RCC 7860 (cell line): ENCODE results near the gene PPP1R14C.
"Not testable (repeated sequence)": the region's sequence is repeated elsewhere in the genome, so short reads cannot be mapped to it uniquely, and the experiment has no call there.

Source experiments
- DNase-seq: peaks from one replicate; pipeline ENCODE4 v3.0.0-alpha.2; 2015; ENCODE audit warnings: low spot score
- FAIRE-seq: peaks from 2 replicates; lab custom pipeline; 2012; peaks lifted over from hg19 to GRCh38; lab: Jason Lieb, UNC

Gene PPP1R14C

GRCh38 chr6:150165020-150165702 lies 22.3 kb downstream of the PPP1R14C start:
- no peak for DNase-seq
- FAIRE-seq, result no peak

GRCh38 chr6:150167479-150167873 lies 24.6 kb downstream of the PPP1R14C start:
- FAIRE-seq (no peak), DNase-seq (no peak)

GRCh38 chr6:150169181-150169580 lies 26.3 kb downstream of the PPP1R14C start:
- DNase-seq (no peak), FAIRE-seq (no peak)

GRCh38 chr6:150169609-150170008 lies 26.8 kb downstream of the PPP1R14C start:
- DNase-seq, result no peak
- no peak for FAIRE-seq

GRCh38 chr6:150172929-150173328 lies 30.1 kb downstream of the PPP1R14C start:
- FAIRE-seq (no peak), DNase-seq (no peak)

- FAIRE-seq (no peak), DNase-seq (no peak)
Measured at GRCh38 chr6:150175586-150176151, 32.8 kb downstream of the PPP1R14C start.

GRCh38 chr6:150176152-150176551 lies 33.3 kb downstream of the PPP1R14C start:
- FAIRE-seq (no peak), DNase-seq (no peak)

GRCh38 chr6:150176659-150177058 lies 33.8 kb downstream of the PPP1R14C start:
- DNase-seq, result no peak
- no peak for FAIRE-seq

GRCh38 chr6:150177259-150177951 lies 34.6 kb downstream of the PPP1R14C start:
- FAIRE-seq, result no peak

GRCh38 chr6:150177952-150178520 lies 35.2 kb downstream of the PPP1R14C start:
- DNase-seq (peak; percentile 91), FAIRE-seq (peak; percentile 18)

More at GRCh38 chr6:150177259-150177951, 34.6 kb downstream of the PPP1R14C start:
- no peak for DNase-seq

GRCh38 chr6:150179030-150179429 lies 36.2 kb downstream of the PPP1R14C start:
- no peak for FAIRE-seq
- no peak for DNase-seq

- FAIRE-seq, DNase-seq: not testable (repeated sequence)
Measured at GRCh38 chr6:150179907-150180424, 37.1 kb downstream of the PPP1R14C start.

GRCh38 chr6:150180517-150180916 lies 37.7 kb downstream of the PPP1R14C start:
- DNase-seq, result no peak
- FAIRE-seq, result no peak

GRCh38 chr6:150182460-150183078 lies 39.7 kb downstream of the PPP1R14C start:
- DNase-seq (no peak), FAIRE-seq (no peak)

GRCh38 chr6:150183105-150183504 lies 40.3 kb downstream of the PPP1R14C start:
- FAIRE-seq, result no peak
- no peak for DNase-seq

GRCh38 chr6:150183966-150184365 lies 41.1 kb downstream of the PPP1R14C start:
- no peak for DNase-seq
- no peak for FAIRE-seq

- no peak for DNase-seq
- FAIRE-seq, result no peak
Measured at GRCh38 chr6:150184850-150185731, 42.2 kb downstream of the PPP1R14C start.

GRCh38 chr6:150185732-150186117 lies 42.9 kb downstream of the PPP1R14C start:
- no peak for FAIRE-seq
- no peak for DNase-seq

GRCh38 chr6:150186129-150186898 lies 43.5 kb downstream of the PPP1R14C start:
- DNase-seq, result no peak
- FAIRE-seq, result no peak
